Upper lobe of right lung (tissue), 1 donor: ENCODE results near the gene EFNA5. TPM values are rescaled to one million over a fixed set of nuclear protein-coding genes. Genes with fewer than 3 reads are reported as not detected.

ENCODE experiments used
- ATAC-seq: fragments of 200-7000 bp; cut with Tn5 transposase; one replicate; pipeline ENCODE4 v1.9.1; 2020; ENCODE audit warnings: mild to moderate bottlenecking, moderate library complexity
- DNase-seq: peaks from one replicate; pipeline ENCODE4 v3.0.0-alpha.2; 2020
- H3K27ac ChIP-seq: fragments of 200-600 bp; one replicate; pipeline ENCODE4 v1.8.0; 2022
- H3K27me3 ChIP-seq: fragments of 200-600 bp; one replicate; pipeline ENCODE4 v1.8.0; 2022; ENCODE audit warnings: mild to moderate bottlenecking
- H3K36me3 ChIP-seq: fragments of 200-600 bp; one replicate; pipeline ENCODE4 v1.8.0; 2022
- H3K4me1 ChIP-seq: fragments of 200-600 bp; one replicate; pipeline ENCODE4 v1.8.0; 2022
- H3K4me3 ChIP-seq: fragments of 200-600 bp; one replicate; pipeline ENCODE4 v1.8.0; 2022; ENCODE audit warnings: mild to moderate bottlenecking
- H3K9me3 ChIP-seq: fragments of 200-600 bp; one replicate; pipeline ENCODE4 v1.8.0; 2022
- CTCF ChIP-seq: fragments of 200-600 bp; IDR thresholded peaks from one replicate; pipeline ENCODE4 v1.8.0; 2022; ENCODE audit warnings: antibody characterized with exemption
- intact Hi-C: fragments of 100-400 bp; cut with DNase I; formaldehyde crosslinking; loops from one replicate; pipeline ENCODE4 v1.11.0; 2022
- total RNA-seq: library from RNA; stranded (reverse); fragmentation: NEBNext Ultra II Directional; extraction: Animal tissue kit (Norgen Biotek cat#: 25700); gene quantifications from one replicate; pipeline ENCODE4 v1.2.1, GENCODE V29; 2021
- donor health status: DM: no; HTN: yes; CAD: no; lungs with severe emphysema.

Gene EFNA5
- total RNA-seq, 1 donor from 2014 or later, result 12.0 TPM

- intact Hi-C loops, result no loop called here
- no peak overlapping the region for H3K4me3 ChIP-seq
These were observed 148.3 kb downstream of the EFNA5 start for GRCh38 chr5:107522456-107522855.

DNA sequence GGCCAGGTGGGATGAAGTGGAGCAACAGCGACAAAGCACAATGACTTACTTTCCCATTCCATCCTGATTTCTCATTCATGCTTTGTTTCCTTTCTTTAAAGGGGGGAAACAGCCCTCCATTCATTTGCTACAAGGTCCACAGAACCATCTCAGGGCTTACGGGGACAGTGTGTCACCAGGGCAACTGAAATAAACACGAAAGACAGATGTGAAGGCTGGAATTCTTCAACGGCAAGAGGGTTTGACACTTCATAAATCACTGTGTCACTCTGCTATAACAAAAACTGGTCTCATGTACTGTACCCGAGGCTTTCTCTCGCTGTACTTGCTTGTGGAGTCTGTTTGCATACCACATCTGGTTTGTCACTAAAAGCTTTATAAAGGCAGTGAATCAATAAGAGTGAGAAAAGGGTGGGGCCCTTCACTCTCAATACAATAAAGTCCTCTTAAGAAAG is 150.8 kb downstream of the EFNA5 start:
- Histone ChIP-seq H3K9me3 (no peaks in the 10 kb centered on the region), H3K27ac (no peak overlapping the region), H3K27me3 (no peaks in the 10 kb centered on the region), H3K36me3 (no peaks in the 10 kb centered on the region), H3K4me3 (no peak overlapping the region), H3K4me1 (no peaks in the 10 kb centered on the region)
- no peak for TF ChIP-seq CTCF
- intact Hi-C loops, result no loop called here
- ATAC-seq (no peak), DNase-seq (no peak)

More at GRCh38 chr5:107522456-107522855, 148.3 kb downstream of the EFNA5 start:
- no peaks in the 10 kb centered on the region for H3K27me3 ChIP-seq
- no peak for DNase-seq
- no peak for TF ChIP-seq CTCF
- no peaks in the 10 kb centered on the region for H3K9me3 ChIP-seq
- no peak overlapping the region for H3K27ac ChIP-seq
- H3K4me1 ChIP-seq, result no peaks in the 10 kb centered on the region
- ATAC-seq, result no peak
- no peaks in the 10 kb centered on the region for H3K36me3 ChIP-seq

DNA sequence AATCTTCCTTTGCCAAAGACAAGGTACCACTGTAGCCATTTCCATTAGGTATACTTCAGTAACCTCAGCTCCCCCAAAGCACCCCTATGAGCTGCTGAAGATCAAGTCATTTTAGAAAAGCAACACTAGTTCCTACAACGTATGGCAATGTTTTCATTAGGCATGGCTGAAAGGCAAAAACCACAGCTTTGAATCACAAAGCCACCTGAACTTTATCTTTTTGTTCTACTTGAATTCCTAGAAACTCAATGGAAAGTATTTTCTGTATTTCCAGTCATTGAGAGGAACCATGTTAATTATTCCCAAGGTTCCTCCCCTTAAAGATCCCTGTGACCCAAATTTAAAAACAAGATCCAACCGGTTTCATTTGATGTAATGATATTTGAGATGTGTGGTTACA is 152.1 kb downstream of the EFNA5 start:
- ATAC-seq, result no peak
- no peaks in the 10 kb centered on the region for H3K4me1 ChIP-seq
- no peaks in the 10 kb centered on the region for H3K36me3 ChIP-seq
- no peaks in the 10 kb centered on the region for H3K27me3 ChIP-seq
- intact Hi-C loops, result no loop called here
- TF ChIP-seq CTCF, result no peak
- no peak overlapping the region for H3K4me3 ChIP-seq
- no peak overlapping the region for H3K27ac ChIP-seq
- no peak for DNase-seq
- no peaks in the 10 kb centered on the region for H3K9me3 ChIP-seq

GRCh38 chr5:107518190-107518589 is 152.5 kb downstream of the EFNA5 start:
- ATAC-seq, result no peak
- no peak overlapping the region for H3K4me3 ChIP-seq
- TF ChIP-seq CTCF, result no peak
- no peak for DNase-seq
- H3K27ac ChIP-seq, result no peak overlapping the region
- intact Hi-C loops, result no loop called here
- H3K9me3 ChIP-seq, result no peaks in the 10 kb centered on the region
- H3K36me3 ChIP-seq, result no peaks in the 10 kb centered on the region
- H3K27me3 ChIP-seq, result no peaks in the 10 kb centered on the region
- no peaks in the 10 kb centered on the region for H3K4me1 ChIP-seq

DNA sequence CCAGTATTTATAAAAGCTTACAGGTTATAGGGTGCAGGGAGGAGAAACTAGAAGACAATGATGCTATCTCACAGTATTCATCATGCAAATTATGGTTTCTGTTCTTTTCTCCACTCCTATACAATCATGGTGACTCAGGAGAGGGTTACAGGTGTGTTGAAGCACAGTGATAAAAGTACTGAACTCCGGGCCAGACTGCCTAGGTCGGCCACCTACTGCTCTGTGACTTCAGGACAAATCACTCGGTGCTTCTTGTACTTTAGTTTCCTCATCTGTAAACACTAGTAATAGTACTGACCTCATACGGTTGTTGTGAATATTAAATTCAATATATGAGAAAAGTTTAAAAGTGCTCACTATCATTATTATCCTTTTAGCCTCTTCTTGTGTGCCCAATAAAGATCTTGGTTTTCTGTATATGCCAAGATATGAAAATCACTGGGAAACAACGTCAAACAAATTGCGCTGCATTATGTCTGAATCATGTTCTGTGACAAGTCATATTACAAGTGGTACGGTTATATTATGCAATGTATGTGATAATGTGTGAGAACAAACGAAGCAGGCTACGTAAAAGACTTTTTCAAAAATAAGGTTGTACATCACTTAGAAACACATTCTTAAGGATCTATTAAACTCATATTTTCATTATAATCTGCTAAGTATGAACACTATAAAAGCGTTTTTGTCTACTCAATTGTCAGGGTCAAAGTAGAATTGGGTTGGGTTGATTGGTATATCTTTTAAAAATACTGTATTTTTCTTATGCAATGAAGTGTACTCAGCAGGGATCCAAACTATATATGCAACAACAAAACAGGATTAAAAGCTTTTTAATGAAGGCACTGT is 153.3 kb downstream of the EFNA5 start:
- Histone ChIP-seq H3K4me1 (no peaks in the 10 kb centered on the region), H3K27me3 (no peaks in the 10 kb centered on the region), H3K36me3 (no peaks in the 10 kb centered on the region), H3K27ac (no peak overlapping the region), H3K4me3 (no peak overlapping the region), H3K9me3 (no peaks in the 10 kb centered on the region)
- no peak for TF ChIP-seq CTCF
- ATAC-seq (no peak), DNase-seq (no peak)
- intact Hi-C loops, result no loop called here
